Right kidney (tissue), 1 donor: ENCODE data around the gene ELMOD3.
"Not testable (repeated sequence)": the region's sequence is repeated elsewhere in the genome, so short reads cannot be mapped to it uniquely, and the experiment has no call there.

Experiments used
- DNase-seq: peaks from one replicate; pipeline ENCODE4 v3.0.0-alpha.2; 2016

ELMOD3 gene

GRCh38 chr2:85329181-85329651 lies 25.4 kb upstream of the ELMOD3 start:
- DNase-seq = no peak

- DNase-seq = not testable (repeated sequence)
These were observed 24.9 kb upstream of the ELMOD3 start for GRCh38 chr2:85329701-85330100.

DNA sequence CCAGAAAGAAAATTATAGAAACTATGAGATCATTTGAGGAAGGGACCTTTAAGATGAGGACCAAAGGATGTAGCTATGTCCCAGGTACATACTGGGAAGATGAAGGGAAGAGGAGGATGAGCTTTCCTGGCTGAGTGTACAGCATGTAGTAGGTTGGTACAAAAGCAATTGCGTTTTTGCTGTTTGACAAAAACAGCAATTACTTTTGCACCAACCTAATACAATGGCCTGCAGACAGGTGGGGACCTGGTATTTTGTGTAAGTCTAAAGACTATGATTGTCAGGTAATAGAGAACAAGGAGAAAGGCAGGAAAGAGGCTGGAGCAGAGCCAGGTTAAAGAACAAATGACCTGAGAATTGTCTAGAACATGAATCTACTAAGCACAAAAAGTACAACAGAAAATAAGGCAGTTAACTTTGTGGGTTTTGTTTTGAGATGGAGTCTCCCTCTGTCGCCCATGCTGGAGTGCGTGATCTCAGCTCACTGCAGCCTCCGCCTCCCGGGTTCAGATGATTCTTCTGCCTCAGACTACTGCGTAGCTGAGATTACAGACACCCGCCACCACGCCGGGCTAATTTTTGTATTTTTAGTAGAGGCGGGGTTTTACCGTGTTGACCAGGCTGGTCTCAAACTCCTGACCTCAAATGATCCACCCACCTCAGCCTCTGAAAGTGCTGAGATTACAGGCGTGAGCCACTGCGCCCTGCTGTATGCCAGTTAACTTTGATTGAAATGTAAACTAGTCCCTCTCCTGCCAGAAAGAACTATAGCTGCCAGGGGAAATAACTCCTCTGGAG lies 23.5 kb upstream of the ELMOD3 start:
- DNase-seq = no peak

DNA sequence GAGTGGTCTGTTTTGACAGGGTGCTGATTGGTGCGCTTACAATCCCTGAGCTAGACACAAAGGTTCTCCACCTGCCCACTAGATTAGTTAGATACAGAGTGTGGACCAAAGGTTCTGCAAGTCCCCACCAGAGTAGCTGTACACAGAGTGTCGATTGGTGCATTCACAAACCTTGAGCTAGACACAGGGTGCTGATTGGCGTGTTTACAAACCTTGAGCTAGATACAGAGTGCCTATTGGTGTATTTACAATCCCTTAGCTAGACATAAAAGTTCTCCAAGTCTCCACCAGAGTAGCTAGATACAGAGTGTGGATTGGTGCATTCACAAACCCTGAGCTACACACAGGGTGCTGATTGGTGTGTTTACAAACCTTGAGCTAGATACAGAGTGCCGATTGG lies 20.7 kb upstream of the ELMOD3 start:
- not testable (repeated sequence) for DNase-seq

- DNase-seq = no peak
These were observed 19.6 kb upstream of the ELMOD3 start for GRCh38 chr2:85334928-85335327.

DNA sequence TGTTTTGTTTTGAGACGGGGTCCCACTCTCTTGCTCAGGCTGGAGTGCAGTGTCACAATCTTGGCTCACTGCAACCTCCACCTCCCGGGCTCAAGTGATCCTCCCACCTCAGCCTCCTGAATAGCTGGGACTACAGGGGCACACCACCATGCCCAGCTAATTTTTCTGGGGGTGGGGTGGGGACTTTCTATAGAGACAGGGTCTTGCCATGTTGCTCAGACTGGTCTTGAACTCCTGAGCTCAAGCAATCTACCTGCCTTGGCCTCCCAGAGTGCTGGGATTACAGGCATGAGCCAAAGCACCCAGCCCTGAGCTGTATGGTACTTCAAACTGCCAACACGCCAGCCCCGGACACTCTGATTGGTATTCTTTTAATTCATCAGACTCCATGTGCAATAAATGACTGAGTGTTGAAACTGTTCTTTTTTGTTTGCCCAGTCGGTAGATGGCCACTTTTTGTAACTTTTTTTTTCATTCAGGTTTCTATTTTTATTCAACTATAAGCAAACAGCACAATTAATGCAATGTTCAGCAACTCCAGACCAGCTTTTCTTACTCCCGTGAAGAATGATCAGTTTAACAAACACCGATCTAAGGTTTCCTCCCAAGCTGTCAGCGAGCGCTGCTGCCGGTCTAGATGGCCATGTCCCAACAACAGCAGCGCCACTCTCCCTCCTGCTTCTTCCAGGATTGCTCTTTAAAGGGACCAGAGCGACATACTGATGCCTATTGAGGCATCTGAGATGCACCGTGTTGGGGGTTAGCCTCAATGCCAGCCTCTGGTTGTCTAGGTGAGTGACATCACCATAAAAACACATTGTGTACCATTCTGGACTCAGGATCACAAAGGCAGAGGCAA lies 14.3 kb upstream of the ELMOD3 start:
- no peak for DNase-seq

DNA sequence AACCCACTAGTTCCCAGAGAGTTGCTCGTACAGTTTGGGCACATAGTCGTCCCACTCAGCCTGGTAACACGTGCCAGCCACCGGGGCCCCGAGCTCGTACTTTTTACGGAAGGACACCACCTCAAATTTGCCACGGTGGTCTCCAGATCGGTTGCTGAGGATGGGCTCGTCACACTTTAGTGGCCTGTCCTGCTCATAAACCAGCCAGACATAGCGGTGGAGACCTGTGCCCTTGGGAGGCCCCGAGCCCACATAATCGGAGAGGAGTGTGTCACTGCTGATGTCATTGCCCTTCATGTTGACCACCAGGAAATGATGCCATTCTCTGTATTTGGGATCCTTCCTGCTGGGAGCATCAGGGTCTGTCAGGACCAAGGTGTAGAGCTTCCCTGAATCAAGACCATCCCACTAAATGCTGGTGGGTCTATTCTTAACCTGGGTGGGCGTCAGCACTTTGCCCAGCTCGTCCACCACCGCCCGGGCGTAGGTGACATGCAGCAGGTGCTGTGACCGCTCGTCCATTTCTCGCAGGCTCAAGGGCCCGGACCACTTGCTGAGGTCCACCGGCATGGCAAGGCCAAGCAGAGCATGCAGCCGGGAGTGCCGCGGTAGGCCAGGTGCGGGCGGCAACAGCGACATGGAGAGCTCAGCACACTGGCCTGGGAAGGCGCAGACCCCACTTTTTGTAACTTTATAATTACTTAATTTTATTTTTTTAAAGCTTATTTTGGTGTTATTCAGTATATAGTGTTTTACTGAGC lies 13.1 kb upstream of the ELMOD3 start:
- DNase-seq = no peak

GRCh38 chr2:85342156-85342555 lies 12.4 kb upstream of the ELMOD3 start:
- no peak for DNase-seq

DNA sequence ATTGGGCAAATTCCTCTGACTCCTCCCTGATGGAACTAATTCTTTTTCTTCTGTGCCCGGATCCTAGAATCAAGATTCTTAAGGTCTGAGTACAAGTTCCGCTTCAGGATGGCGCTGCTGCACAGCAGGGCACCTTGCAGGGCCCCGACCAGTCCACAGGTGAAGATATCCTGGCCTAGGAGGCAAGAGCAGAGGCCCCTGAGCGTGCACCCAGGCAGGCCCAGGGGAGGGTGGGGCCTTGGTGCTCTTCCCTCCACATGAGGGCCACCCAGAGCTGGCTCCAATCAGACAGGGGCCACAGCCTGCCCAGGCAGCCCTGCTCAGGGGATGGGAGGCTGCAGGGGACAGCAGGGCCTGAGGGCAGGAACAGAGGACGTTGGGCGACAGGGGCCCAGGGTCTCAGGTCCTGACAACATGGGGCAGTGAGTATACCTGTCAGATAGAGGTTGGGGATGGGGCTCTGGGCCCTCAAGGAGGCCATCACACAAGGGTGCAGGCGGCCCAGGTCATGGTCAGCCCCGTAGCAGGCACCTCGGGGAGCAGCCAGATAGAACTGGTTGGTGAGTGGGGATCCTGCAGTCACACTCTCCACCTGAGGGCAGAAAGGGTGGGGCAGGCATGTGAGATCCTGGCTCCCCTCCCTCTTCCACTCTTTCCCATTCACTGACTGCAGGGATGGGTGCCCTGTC lies 11.2 kb upstream of the ELMOD3 start:
- DNase-seq = not testable (repeated sequence)

DNA sequence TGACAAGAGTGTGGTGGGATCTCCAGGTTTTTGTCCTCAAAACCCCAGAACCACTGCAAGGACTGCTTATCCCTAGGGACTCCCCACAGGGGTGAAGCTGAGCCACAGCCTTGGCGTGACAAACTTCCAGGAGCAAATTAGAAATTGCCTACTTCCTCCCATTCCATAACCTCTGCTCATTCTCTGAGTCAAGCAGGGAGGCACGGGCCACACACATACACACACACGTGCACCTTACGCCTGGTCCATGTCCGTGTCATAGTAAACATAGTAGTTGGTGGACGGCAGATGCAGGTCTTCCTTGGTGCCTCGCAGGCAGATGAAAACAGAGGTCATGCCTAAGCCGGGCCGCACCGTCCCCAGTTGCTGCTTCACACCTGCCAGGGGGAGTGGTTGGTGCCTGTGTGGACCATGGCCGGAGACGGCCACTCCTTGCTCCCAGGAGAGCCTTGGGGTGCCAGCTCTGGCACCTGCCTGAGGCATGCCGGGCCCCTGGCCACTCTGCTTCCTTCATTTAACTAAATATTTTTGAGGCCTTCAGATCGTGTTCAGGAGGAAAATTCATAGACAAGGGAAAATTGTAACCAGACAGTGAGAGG lies 10.1 kb upstream of the ELMOD3 start:
- no peak for DNase-seq

- no peak for DNase-seq
These were observed 7.0 kb upstream of the ELMOD3 start for GRCh38 chr2:85347599-85347998.

DNA sequence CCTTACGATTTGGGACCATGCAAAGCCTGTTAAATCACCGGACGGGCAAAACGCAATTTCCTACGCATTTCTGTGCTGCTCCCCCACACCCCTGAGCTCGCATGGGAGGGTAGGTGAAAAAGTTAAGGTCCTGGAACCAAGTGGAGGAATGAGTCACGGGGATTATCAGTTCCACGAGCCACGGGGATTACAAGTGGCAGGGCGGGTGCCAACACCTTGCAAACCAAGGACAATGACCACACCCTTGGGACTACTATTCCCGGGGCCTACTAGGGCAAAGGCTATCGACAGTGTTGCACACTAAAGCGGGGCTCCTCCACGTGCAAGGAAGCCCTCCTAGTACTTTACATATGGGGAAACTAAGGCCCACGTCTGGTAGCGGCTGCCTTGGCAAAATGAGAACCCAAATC lies 688 bp upstream of the ELMOD3 start:
- DNase-seq = no peak

DNA sequence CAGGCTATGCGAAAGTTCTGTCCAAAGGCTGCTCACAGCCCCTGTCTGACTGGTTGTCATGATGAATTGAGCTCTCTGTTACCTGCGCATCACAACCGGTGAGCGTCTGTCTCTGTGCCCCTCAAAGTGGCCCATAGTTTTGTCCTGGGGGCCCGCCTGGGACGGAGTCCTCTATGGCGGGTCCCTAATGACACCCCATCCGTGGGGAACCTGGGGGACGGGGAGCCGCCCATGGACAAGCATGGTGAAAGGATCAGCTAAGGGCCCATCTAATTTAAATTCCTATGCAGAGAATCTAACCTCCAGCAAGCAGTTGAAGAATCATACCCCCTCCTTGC lies 473 bp downstream of the ELMOD3 start:
- DNase-seq = no peak

DNA sequence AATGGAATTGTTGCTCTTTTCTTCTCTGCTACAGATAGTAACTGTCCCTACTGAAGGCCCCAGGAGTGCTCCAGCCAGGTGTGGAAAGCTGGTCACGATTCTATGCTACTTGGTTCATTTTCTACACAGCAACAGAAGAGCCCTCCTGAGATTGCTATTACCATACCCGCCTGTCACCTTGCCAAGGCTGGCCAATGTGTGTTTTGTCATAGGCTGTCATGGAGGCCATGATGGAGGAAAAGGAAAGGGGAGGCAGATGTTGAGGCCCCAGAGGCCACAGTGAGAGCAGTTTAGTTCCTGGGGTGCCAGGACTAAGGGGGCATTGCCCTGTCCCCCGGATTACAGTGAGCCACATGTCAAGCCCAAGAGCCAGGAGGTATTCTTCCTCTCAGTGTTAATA lies 952 bp downstream of the ELMOD3 start:
- no peak for DNase-seq

GRCh38 chr2:85356186-85356585 lies 1.6 kb downstream of the ELMOD3 start:
- no peak for DNase-seq

GRCh38 chr2:85357736-85358135 lies 3.2 kb downstream of the ELMOD3 start:
- no peak for DNase-seq

GRCh38 chr2:85362653-85363387 lies 8.3 kb downstream of the ELMOD3 start:
- DNase-seq = not testable (repeated sequence)

DNA sequence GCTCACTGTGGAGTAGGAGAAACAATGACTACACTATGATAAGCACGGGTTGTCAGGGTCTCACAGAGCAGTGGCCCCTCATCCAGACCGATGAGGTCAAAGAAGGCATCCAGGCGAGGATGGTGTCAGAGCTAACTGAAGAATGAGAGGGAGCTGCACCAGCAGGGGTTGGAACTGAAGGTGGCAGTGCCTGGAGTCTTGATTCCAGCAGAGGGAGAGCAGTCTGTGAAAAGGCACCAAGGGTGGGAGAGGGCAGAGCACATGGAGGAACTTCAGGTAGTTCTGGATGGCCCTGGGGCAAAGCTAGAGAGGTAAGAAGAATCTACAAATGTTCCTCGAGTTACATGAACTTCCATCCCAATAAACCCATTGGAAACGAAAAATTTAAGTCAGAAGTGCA lies 12.6 kb downstream of the ELMOD3 start:
- no peak for DNase-seq

- no peak for DNase-seq
These were observed 14.4 kb downstream of the ELMOD3 start for GRCh38 chr2:85368921-85369320.

DNA sequence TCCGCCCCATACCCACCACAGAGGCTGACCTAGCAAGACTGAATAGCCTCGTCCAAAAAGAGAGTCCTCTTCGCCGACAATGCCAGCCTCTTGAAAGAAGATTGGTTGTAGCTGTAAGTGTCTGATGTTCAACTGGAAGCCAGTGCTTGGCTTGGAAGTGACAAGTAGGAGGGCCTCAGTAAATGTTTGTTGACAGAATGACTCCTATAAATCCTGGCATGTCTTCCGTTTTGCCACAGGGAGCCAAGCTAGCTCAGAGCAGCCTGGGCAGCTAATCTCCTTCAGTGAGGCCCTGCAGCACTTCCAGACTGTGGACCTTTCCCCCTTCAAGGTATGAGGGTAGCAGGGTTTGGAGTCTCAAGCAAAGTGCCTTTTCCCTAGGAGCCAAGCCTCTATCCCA lies 14.9 kb downstream of the ELMOD3 start:
- DNase-seq = no peak

GRCh38 chr2:85371045-85371444 lies 16.5 kb downstream of the ELMOD3 start:
- no peak for DNase-seq
